ENCODE data around the gene TSPAN6. TPM values are rescaled to one million over a fixed set of nuclear protein-coding genes. Genes with fewer than 3 reads are reported as not detected.

The TSPAN6 gene
- total and polyA plus RNA-seq, 2 of the 4 experiments (the other 2 are of a cell fraction) = 16.1 to 20.1 TPM

DNA sequence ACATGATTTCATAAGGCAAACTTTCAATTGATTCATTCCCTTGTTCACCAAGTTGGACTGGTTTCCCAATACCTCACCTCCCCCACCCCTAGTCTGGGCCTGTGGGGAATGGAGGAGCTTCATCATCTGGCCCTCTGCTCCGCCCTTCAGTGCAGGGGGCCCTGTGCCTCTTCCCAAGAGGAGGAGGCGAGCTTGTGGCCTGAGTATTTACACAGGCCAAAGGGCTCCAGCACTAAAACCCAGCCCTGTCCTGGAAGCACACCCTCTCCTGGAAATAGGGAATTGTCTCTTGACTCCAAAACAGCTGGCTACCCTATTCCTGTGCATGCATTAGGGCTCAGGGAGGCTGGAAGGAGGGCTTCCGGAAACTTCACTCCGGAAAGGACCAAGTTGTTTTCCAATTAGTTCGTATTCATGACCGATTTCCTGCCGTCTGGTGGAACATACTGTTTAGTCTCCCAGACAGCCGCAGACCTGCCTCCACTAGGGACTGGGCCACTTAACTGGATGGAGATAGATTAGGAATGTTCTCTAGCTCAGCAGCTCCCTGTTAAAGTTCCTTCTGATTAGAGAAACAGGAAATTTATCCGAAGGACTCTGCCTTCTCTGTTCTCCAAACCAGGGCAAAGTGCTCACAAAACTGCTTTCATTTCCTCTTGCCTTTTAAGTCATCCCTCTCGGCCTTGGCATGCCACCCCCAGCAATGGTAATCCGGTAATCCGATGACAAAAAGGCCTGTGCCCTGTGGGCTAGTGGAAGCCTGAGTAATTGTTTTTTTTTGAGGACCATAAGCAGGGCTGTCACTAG lies 13.1 kb upstream of the TSPAN6 start (continued):
- TF ChIP-seq NFE2L2 (IDR thresholded peaks at IDR 0.05; ENCODE audit: low read depth, low read length) = no peak
- no peak for TF ChIP-seq SMC3 (IDR thresholded peaks at IDR 0.05; ENCODE audit: low read depth, low read length)
- no peak for TF ChIP-seq MXI1 (IDR thresholded peaks at IDR 0.05; ENCODE audit: borderline replicate concordance, low read depth, low read length)

Data from IMR-90 (cell line).